ENCODE results near the gene INTS13. TPM values are rescaled to one million over a fixed set of nuclear protein-coding genes. Genes with fewer than 3 reads are reported as not detected.

The INTS13 gene
- total RNA-seq, result 24.7 TPM

DNA sequence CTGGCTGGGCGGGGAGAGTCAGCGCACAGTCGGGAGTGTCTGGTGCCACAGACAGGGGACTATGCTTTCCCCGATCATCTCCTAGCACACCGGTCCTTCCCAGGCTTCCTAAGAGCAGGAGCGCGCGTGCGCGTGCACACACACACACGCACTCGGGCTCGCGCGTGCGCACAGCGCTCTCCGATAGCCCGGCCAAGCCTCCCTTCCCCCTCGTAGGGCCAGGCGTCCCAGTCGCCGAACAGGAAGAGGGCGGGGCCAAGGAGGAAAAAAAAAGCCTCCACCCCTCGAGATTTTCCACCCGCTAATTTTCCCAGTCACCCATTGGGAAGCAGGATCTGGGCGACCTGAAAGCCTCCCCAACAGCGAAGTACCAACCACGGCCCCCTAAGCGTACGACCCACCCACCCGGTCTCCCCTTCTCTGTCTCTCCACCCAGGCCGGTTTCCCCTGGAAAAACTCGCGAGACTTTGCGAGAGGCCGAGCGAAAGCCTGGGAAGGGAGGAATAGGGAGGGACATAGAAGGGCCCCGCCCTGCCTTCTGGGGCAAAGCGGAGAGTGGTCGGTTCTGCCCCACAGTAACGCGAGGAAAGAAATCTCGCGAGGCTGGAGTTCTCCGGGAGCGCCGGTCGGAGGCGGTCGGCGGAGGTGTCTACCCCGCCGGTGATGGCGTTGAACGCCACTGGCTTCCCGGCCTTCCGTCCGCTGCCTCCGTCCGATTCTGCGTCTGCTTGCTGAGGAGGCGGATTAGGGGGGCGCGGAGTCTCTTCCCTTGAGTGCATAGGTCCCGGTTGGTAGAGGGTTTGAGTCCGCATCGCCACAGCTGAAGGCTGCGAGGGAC, at the start of gene INTS13, which contains the start of gene FGFR1OP2:
INTS13 (minus strand) TSS at position 119 of the 838 bp plus-strand sequence. CDS start 1,178 bp downstream, outside the sequence.
FGFR1OP2 (plus strand) TSS at position 608 of the 838 bp plus-strand sequence. CDS start 15,689 bp downstream, outside the sequence.

Other genes starting within 250 kb of the INTS13 start
- 48.5 TPM for gene ITPR2, start 104.8 kb downstream of the INTS13 start, total RNA-seq
- gene FGFR1OP2, start 489 bp upstream of the INTS13 start, total RNA-seq, result 56.0 TPM
- gene TM7SF3, start 76.4 kb upstream of the INTS13 start, total RNA-seq, result 77.0 TPM
- gene MED21, start 84.6 kb upstream of the INTS13 start, total RNA-seq, result 113 TPM
- gene C12orf71, start 144.6 kb upstream of the INTS13 start, total RNA-seq, result not detected